C4-2B (cell line): ENCODE results near the gene DDC.
"Not testable (repeated sequence)": the region's sequence is repeated elsewhere in the genome, so short reads cannot be mapped to it uniquely, and the experiment has no call there.

ENCODE experiments used
- CTCF ChIP-seq: fragments of 450-650 bp; conservative IDR thresholded peaks from 2 replicates; pipeline ENCODE4 v1.5.1; 2017; ENCODE audit warnings: mild to moderate bottlenecking
- ZFX ChIP-seq: fragments of 450-650 bp; IDR thresholded peaks from 2 replicates; pipeline ENCODE4 v1.6.1; 2017

GRCh38 chr7:50583295-50583694, 18.1 kb upstream of the DDC start:
- not testable (repeated sequence) for TF ChIP-seq CTCF, ZFX
